ENCODE data around the gene LHX1.

The LHX1 gene

GRCh38 chr17:36945959-36946725, 8.9 kb downstream of the LHX1 start:
- H3K4me3 ChIP-seq (ENCODE audit: low read depth, low read length): no peak overlapping the region
- in situ Hi-C loops (cut with HindIII; ENCODE audit: low sequenced_read_pairs): no loop called here
- no peak for DNase-seq (ENCODE audit: low read depth, low spot score)
- TF ChIP-seq CTCF (IDR thresholded peaks at IDR 0.05; ENCODE audit: low read depth, low read length): no peak

- in situ Hi-C loops (cut with HindIII; ENCODE audit: low sequenced_read_pairs): no loop called here
- no peak overlapping the region for H3K4me3 ChIP-seq (ENCODE audit: low read depth, low read length)
- no peak for DNase-seq (ENCODE audit: low read depth, low spot score)
- TF ChIP-seq CTCF (IDR thresholded peaks at IDR 0.05; ENCODE audit: low read depth, low read length): no peak
Measured at GRCh38 chr17:36946726-36947091, 9.4 kb downstream of the LHX1 start.

- no peak for TF ChIP-seq CTCF (IDR thresholded peaks at IDR 0.05; ENCODE audit: low read depth, low read length)
- peak overlapping the region; percentile 68 for H3K4me3 ChIP-seq (ENCODE audit: low read depth, low read length)
- in situ Hi-C loops (cut with HindIII; ENCODE audit: low sequenced_read_pairs): no loop called here
- no peak for DNase-seq (ENCODE audit: low read depth, low spot score)
Measured at GRCh38 chr17:36947922-36948716, 10.8 kb downstream of the LHX1 start.

GRCh38 chr17:36948717-36949460, 11.6 kb downstream of the LHX1 start, which contains the start of gene AATF:
Gene AATF (plus strand): TSS chr17:36948954. CDS start chr17:36949126, 172 bp downstream.
- DNase-seq (ENCODE audit: low read depth, low spot score): peak; percentile 96
- TF ChIP-seq CTCF (IDR thresholded peaks at IDR 0.05; ENCODE audit: low read depth, low read length): no peak
- H3K4me3 ChIP-seq (ENCODE audit: low read depth, low read length): peak within 1 kb of the TSS; percentile 68
- in situ Hi-C loops (cut with HindIII; ENCODE audit: low sequenced_read_pairs): no loop called here

- peak; percentile 63 for DNase-seq (ENCODE audit: low read depth, low spot score)
- TF ChIP-seq CTCF (IDR thresholded peaks at IDR 0.05; ENCODE audit: low read depth, low read length): no peak
- peak overlapping the region; percentile 68 for H3K4me3 ChIP-seq (ENCODE audit: low read depth, low read length)
- in situ Hi-C loops (cut with HindIII; ENCODE audit: low sequenced_read_pairs): no loop called here
Measured at GRCh38 chr17:36949461-36949927, 12.2 kb downstream of the LHX1 start.

GRCh38 chr17:36950027-36950426, 12.8 kb downstream of the LHX1 start:
- DNase-seq (ENCODE audit: low read depth, low spot score): no peak
- TF ChIP-seq CTCF (IDR thresholded peaks at IDR 0.05; ENCODE audit: low read depth, low read length): no peak
- H3K4me3 ChIP-seq (ENCODE audit: low read depth, low read length): peak overlapping the region; percentile 68
- in situ Hi-C loops (cut with HindIII; ENCODE audit: low sequenced_read_pairs): no loop called here
